ENCODE measurements around the gene PICK1.
"Not testable (repeated sequence)": the region's sequence is repeated elsewhere in the genome, so short reads cannot be mapped to it uniquely, and the experiment has no call there.

The PICK1 gene

GRCh38 chr22:38117556-38117955 is 60.4 kb downstream of the PICK1 start:
- not testable (repeated sequence) for DNase-seq (ENCODE audit: low spot score)

- DNase-seq (ENCODE audit: low spot score), result no peak
Measured at GRCh38 chr22:38118182-38118581, 61.0 kb downstream of the PICK1 start.

GRCh38 chr22:38118747-38119146 is 61.5 kb downstream of the PICK1 start:
- DNase-seq (ENCODE audit: low spot score), result not testable (repeated sequence)

GRCh38 chr22:38120359-38121110 is 63.3 kb downstream of the PICK1 start:
- DNase-seq (ENCODE audit: low spot score), result no peak

- DNase-seq (ENCODE audit: low spot score), result no peak
Measured at GRCh38 chr22:38122616-38123015, 65.4 kb downstream of the PICK1 start.

GRCh38 chr22:38124236-38124974 is 67.2 kb downstream of the PICK1 start:
- no peak for DNase-seq (ENCODE audit: low spot score)

GRCh38 chr22:38125038-38125610 is 67.9 kb downstream of the PICK1 start:
- DNase-seq (ENCODE audit: low spot score), result no peak

All from RKO (cell line).